ENCODE measurements around the gene CADPS2.

CADPS2 gene

DNA sequence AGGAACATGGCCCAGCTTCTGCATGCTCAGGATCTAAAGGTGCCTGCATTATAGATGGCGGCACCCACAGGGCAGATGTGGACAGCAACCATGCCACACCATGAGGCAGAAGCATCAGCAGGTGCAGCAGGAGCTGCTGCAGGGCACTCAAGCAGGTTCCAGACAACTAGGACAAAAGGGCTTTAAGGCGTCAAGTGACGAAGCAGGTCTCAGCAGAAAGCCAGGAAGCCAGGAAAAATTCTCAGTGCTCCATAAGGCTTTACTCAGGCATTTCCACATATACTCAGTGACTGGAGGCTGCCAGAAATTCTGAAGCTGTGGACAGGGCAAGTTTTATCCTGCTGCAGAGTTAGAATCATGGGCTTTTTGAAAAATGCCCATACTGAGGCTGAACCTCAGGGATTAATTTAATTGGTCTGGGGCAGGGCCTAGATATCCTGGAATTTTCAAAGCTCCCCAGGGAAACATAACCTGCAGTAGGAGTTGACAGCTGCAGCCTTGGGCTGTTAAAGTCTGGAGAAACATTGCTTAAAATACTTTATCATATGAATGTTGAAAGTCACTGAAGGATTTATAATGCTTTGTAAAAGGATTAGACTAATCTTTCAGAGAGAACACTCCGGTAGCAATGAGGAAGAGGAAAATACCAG, 115.4 kb downstream of the CADPS2 start:
- no peak for DNase-seq (ENCODE audit: low read depth in 2 of 2)

DNA sequence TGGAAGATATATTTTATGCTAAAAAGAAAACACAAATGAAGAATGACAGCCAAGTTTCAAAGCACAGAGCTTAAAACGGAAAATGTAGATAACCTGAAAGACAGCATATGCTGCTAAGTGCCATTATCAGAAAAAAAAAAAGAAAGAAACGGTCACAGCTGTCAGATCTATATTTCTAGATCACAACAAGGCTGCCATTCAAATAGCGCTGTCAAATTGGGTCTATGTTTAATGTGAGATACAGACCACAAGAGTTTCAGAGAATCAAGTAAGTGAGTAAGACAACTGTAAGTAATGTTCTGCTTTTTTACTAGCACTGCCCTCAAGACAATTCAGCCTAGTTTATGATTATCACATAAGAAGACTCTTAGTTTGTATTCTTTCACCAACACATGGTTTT, 117.4 kb downstream of the CADPS2 start:
- no peak for DNase-seq (ENCODE audit: low read depth in 2 of 2)

DNA sequence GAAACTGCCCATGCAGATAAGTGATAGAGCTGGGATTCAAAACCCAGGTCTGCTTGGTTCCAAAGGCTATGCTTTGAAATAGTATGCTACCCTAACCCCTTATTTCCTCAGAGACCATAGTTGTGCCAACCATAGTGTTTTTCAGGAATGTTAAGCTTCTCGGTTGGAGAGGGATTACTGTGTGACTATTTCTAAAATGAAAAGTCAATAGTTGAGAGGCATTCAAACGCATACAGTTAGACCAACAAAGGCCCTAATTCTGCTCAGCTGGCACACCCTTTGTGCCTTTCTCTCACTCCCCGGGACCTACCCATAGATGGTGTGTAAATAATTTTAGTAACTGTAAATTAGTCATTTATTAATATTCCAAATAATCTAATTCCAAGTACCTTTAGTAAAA, 118.9 kb downstream of the CADPS2 start:
- DNase-seq (ENCODE audit: low read depth in 2 of 2), result no peak

DNA sequence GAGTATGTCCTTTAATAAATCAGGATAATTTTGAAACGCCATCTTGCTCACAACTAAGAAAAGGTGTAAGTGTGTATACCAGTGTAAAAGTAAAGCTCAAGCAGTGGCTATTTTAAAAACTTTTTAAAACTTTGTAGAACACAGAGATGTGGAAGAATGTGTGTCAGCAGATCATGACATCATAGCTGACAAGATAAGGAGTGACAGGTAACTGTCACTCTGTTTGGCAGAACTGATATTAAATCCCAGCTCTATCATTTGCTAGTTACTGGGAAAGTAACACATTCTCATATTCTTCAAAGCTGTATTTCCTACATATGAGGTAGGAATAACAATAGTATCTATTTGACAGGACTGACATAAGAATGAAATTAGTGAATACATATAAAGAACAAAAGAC, 119.7 kb downstream of the CADPS2 start:
- no peak for DNase-seq (ENCODE audit: low read depth in 2 of 2)

DNA sequence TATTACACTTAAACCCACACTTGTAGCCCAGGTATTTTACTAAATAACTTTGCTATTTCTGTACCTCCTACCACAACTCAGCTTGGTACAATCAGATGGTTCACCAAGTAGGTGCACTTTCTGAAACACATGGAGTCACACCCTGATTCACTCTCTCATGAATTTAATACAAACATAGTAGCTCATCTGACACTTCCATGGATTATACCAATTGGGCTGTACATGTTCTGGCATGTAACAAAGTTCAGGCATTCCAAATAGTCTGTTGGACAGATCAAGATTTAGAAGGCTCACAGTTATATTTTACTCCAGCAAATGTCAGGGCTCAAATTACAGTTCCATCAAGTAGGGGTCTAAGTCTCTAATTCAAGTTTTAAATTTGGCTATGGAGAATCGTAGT, 121.4 kb downstream of the CADPS2 start:
- DNase-seq (ENCODE audit: low read depth in 2 of 2), result no peak

DNA sequence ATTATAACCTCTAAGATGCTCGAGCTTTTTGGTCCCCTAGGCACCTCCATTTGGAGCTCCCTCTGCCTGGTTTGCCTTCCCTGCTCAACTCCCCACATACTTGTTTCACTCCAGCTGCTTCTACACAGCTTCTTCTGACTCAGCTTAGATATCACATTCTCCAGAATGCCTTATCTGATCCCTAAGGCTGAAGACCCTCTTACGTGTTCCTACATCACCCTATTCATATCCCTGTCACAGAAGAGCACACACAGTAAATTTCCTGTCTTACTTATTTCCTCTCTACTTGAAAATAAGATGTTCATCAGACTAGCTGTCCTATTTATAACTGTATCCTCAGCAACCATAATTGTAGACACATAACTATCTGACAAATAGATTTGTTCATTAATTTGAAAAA, 122.2 kb downstream of the CADPS2 start:
- DNase-seq (ENCODE audit: low read depth in 2 of 2), result no peak

DNA sequence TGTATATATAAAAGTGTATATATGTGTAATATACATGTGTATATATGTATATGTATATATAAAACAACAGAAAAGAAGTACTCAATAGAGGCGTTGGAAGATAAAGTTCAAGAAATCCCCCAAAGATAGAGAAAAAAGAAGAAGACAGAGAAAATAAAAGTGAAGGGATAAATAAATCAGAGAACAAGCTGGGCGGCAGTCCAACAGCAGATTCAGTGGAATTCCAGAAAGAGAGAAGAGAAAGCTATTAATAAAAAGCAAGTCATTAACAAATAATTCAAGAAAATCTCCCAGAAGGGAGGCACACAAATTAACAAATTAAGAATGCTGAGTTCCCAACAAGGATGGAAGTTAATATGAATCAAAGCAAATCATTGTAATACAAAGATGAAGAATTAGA, 124.2 kb downstream of the CADPS2 start:
- DNase-seq (ENCODE audit: low read depth in 2 of 2), result no peak

DNA sequence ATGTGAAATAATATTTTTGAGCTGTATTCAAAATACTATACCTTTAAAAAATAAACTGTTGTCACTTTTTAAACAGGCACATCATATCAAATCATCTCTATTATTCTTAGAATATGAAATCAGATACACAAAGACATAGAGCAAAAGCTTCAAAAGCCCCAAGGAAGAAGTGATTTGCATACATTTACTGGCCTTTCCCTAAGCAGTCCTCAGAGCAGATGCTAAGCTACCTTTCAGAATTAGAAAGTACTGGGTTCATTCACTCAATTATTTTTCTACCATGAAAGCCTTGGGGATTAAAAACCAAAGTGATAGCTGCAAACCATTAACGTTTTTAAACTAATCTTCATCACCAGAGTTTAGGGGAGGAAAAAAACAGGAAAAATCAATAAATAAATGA, 127.8 kb downstream of the CADPS2 start:
- no peak for DNase-seq (ENCODE audit: low read depth in 2 of 2)

DNA sequence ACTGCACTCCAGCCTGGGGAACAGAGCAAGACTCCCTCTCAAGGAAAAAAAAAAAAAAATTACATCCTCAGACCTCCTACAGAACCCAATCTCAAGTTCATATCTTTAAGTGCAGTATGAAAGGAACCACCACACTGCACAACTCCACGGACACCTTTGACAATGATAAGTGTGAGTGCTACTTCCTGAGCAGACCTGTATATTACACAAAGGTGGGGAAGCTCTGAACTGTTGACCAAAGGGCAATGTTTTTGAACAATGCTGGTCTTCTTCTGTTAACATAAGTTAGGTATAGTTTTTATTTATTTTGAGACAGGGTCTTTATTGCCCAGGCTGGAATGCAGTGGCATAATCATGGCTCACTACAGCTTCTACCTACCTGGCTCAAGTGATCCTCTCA, 129.4 kb downstream of the CADPS2 start:
- no peak for DNase-seq (ENCODE audit: low read depth in 2 of 2)

DNA sequence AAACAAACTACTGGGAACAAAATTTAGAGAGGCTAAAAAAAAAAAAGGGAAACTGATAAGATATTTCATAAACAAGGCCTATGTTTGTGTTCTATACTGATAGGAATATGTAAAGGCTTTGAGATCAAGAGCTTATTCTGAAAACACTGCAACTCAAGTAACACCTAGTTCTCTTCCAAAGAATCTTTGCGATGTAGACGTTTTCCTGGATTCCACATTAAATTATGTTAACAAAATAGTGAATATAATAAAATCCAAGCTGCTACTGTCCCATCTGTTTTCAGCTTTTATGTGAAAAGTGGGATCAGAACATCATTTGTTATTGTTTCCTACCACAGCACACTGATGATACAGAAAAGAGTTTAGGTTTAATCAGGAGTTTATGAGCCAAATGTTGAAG, 130.6 kb downstream of the CADPS2 start:
- no peak for DNase-seq (ENCODE audit: low read depth in 2 of 2)

DNA sequence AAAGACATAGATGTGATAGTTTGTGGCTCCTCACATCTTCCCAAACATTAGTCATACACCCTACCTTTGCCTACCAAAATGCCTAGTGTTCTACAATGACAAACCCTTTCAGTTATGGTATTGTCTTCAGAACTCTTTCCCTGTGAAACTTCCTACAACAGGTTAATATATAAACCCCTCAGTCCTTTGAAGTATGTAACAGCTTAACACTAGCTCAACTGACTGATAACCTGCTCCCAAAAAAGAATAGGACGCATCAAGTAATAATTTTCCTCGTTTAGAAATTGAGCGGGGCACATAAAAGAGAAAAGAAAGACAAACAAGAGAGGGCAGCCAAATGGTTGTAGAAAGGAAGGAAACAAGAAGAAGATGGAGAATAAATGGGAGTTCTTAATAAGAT, 133.7 kb downstream of the CADPS2 start:
- no peak for DNase-seq (ENCODE audit: low read depth in 2 of 2)

DNA sequence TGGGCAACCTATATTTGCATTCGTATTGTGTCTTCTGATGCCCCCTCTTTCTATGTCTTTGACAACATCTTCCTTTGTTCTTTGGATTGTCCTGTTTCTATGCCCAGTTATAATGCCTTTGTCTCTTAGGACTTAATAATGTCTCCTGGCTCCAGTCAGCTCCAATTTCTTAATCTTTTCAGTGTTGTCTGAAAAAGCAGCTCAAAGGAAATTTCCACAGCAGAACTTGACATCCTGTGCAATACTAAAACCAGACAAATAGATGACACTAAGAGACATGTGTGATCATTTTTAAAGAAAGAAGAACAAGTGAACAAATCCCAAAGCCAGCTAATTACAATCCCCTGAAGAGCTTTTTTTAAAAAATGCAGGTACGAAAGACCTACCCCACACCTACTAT, 135.9 kb downstream of the CADPS2 start:
- no peak for DNase-seq (ENCODE audit: low read depth in 2 of 2)

DNA sequence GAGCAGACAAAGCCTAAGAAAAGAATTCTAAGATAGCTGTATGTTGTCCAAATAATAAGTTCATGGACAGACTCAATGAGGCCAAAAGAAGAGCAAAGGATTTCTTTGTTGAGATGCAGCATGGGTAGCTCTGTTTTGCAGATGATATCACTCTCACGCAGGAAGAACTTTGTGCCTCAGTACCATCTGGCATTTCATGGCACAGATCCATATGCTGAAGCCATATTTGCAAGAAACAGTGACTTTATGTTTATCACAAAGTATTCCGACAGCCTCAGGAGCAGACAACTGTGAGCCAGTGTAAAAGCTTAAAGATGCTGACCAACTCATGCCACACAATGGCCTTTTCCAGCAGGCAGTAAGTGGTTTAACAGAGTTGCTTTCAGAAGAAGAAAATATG, 138.1 kb downstream of the CADPS2 start:
- no peak for DNase-seq (ENCODE audit: low read depth in 2 of 2)

DNA sequence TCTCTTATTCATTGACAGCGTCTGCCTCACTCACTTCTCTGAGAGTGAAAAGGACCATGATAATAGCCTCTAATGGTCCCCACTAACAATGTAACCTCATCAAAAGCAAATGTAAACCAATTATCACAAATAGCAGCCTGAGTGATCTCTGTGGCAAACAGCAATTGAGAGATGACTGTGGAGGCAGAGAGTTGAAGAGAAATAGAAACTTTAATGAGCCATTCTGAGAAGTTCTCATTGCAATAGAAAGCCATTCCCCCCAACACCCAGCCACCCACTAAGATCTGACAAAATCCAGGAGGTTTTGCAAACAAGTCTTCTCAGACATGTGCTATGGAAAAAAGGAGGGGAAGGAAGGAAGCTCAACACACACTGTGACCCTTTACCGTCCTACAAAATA, 139.3 kb downstream of the CADPS2 start:
- DNase-seq (ENCODE audit: low read depth in 2 of 2), result no peak

DNA sequence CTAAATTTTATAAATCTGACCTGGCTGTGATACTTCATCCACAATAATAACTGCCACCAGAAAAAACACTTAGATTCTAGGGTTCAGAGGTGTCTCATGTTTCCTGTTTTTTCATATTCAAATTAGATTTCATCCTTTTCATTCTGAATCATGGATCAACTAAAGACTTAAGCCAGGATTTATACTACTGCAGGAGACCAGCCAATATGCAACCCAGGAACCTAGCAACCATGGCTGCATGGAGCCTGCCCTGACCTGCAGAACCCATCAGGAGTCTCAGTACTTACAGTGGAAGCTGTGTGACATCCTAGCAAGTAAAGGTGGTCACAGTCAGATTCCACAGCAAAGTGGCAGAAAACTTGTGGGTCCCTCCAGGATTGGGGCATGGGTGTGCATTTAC, 143.0 kb downstream of the CADPS2 start:
- no peak for DNase-seq (ENCODE audit: low read depth in 2 of 2)

DNA sequence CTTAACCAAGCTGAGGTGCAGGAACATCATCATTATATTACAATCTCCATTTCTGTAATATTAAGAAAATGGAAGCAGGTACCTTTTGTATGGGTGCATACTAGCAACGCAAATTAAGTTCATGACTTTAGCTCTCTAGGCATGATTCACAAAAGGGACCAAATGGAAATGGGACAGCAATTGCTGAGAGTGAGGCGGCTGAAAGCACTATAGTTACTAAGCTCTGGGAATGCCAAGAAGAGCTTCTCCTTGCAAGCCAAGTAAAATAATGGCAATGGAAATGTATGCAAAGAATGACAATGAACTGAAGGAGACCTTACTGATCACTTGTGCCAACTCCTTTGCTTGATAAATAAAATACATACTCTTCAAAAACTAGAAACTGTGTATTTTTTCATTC, 147.3 kb downstream of the CADPS2 start:
- no peak for DNase-seq (ENCODE audit: low read depth in 2 of 2)

DNA sequence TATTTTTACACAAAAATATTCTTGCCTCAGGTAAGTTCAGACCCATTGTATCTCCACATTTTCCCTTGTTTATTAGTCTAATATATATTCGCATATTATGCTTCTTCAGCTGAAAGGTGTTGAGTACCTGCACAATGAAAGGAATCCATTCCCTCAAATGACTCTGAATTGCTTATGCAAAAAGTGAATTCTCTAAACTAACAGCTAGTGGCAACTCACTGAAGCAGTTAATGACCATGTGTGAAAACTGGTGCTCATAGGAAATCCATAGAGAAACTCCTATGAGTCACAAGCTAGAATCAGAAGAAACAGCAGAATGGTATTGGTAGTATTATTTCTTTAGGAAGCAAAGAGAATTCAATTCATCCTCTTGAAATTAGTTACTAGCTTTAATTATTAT, 150.1 kb downstream of the CADPS2 start:
- DNase-seq (ENCODE audit: low read depth in 2 of 2), result no peak

DNA sequence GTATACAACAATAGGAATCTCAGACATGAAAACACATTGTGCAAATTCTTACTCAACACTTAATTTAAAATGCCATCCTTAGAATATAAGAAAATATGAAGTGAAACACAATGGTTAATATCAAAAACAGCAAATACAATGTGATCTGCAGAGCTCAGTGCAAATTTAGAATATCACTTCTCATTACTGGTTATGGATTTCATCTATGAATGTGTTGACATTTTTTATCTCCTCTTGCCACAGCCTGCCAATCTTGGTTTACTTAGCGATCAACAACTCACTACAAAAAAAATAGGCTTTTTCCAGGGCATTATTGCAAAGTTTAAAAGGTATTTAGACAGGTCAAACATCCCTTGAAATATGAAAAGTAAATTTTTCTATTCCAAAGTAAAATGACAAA, 158.5 kb downstream of the CADPS2 start:
- no peak for DNase-seq (ENCODE audit: low read depth in 2 of 2)

DNA sequence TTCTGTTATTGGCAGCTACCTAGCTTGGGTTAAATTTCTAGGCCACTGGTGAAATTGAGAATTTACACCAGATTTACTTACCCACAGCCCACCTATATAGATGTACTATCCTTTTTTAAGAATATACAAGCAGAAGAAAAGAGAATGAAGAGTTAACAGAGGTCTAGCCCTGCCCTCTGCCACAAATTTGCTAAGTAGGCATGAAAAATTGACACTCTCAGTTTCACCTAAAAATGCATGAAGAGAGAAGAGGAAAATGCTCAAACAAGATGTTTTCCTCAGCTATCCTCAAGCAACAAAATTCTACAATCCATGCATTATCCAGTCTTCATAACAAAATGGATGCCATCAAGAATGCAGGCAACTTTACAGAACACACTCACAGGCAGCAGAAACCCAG, 158.9 kb downstream of the CADPS2 start:
- no peak for DNase-seq (ENCODE audit: low read depth in 2 of 2)

DNA sequence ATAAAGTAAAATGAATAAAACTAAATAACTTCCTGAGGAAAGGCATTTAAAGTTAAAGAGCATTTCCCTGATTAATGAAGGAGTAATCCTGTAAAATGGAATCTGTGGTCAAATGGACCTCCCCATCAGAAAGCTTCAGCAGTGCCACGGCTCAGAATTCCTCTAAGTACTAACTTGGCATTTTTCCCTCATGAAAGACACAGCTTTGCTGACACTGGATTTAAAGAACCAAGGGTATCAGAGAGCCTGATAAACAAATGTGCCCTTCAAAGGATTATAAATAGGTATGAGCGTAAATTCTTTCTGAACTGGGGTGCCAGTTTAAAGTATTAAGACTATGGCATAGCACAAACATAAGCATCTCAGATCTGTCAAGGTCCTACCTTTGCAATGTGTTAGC, 159.4 kb downstream of the CADPS2 start:
- DNase-seq (ENCODE audit: low read depth in 2 of 2), result no peak

DNA sequence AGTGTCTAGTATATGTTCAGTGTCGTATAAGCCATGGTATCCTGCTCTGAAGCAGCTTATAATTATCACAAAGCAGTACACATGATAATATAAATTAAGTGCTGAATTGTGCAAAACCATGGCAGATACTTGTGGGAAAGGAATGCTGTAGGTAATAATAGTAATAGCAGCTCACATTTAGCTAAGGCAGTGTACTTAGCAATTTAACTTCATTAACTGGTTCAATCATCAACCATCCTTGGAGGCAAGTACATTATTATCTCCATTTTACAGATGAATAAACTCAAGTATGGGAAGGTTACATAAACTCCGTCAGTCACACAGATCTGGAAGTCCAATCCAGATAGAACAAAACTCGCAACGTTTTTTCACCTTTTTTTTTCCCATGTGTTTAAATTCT, 161.9 kb downstream of the CADPS2 start:
- no peak for DNase-seq (ENCODE audit: low read depth in 2 of 2)

DNA sequence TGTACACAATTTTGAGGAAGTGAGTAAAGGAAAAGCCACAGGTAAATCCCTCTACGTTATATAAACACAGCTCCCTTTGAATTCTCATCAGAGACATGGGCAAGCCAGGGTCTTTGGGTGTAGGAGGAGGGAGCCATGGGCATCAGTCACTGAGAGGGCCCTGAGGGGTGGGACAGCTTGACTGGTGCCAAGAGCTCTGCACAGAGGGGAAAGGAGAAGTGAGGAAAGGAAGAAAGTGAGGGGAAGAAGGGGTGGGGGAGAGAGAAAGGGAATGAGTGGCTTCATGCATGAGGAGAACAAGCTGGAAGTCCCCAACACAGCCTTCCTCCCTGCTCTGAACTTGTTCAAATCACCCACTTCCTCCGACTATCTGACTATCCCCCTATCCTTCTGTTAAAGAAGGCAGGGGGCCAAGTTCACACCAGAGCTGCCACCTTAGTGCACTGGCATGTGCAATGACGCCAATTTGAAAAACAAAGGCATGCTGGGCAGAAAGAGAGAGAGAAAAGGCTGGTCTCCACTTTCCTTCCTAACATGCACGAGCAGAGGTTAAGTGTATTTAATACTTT, 167.2 kb downstream of the CADPS2 start:
- no peak for DNase-seq (ENCODE audit: low read depth in 2 of 2)

DNA sequence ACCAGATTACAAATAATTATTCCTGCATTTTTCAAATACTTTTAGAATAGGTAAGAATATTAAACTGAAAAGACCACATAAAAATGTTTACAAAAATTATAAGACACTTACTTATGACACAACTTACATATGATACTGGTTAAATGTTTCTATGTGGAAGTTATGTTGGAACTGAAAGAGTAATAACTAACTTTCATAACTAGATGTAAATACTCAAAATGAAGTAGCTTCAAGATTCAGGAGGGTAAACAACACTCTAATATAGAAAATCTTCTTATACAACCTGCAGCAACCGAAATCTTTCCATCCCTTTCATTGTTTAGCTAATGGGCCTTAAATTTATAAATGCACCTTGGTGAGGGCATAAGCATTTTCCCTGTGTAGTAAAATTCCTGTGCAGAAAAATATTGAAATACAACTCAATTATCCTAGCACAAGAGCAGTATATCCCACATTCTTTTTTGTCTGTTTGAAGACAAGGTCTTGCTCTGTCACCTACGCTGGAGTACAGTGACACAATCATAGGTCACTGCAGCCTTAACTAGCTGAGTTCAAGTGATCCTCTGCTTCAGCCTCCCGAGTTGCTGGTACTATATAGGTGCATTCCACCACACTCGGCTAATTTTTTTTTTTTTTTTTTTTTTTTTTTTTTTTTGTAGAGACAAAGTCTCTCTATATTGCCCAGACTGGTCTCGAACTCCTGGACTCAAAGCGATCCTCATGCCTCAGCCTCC, 168.7 kb downstream of the CADPS2 start:
- no peak for DNase-seq (ENCODE audit: low read depth in 2 of 2)

DNA sequence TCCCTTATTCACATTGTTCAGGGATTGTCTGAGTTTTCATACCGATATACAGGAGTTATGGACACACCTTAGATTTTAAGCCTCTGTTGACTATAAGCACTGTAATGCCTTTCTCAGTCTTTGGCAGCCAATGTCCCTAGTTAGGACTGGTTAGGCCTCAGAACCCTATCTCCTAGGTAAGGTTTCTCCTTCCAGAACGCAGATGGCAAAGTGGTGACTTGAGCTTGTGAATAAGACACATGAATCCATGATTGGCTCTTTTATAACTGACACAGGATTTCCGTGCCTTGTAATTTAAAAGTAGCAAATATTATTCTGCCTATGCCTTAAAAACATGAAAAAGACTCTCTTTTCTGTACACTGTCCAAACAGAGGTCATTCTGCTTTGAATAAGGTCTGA, 171.1 kb downstream of the CADPS2 start:
- no peak for DNase-seq (ENCODE audit: low read depth in 2 of 2)
